Activated CD4-positive, alpha-beta T cell treated with anti-CD3 and anti-CD28 coated beads for 4 hours (primary cell): ENCODE measurements around the gene ZFP2.
"Not testable (repeated sequence)": the region's sequence is repeated elsewhere in the genome, so short reads cannot be mapped to it uniquely, and the experiment has no call there.

Experiments
- DNase-seq, 2 donors: peaks; one replicate each; pipeline ENCODE4 v3.0.0-alpha.2; 2020

ZFP2 gene

DNA sequence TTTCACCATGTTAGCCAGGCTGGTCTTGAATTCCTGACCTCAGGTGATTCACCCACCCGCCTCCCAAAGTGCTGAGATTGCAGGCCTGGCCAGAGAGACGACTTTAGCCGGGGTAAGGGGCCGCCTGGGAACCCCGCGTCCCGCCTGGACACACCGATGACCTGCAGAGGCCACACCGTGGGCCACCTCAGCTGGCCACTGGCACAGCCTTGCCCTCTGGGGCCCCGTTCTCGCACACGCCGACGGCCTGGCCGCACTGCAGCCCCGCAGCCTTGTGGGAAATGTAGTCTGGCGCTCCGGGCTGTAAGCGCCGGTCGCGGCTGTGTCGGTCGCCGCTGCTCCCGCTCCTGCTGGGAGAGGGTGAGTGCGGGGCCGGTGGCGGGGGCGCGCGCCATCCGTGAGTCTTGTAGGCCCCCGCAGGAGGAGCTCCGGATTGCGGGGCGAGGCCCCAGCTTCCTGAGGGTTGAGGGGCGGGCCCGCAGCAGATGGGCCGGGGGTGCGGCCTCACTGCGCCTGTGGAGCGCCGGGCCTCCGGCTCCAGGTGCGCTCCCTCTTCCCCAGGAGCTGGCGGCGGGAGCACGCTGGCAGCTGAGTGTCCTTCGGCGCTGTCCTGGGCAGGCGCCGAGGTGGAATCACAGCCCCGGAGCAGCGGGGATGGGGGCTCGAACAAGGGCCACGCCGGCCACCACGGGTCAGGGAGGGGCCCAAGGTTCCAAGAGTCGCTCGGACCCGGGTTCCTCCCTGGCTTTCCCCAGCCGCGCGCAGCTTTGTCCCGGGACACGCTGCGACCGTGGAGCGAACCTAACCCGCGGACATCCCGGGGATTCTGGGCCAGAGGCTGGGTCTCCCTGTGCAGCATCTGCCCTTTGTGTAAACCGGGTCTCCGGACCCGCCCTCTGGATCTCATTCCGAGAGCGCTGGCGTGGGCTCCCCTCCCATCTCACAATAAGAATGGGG, at the start of gene ZFP2:
Gene ZFP2 (plus strand): TSS at position 299 of the 957 bp plus-strand sequence. CDS start 35,401 bp downstream, outside the sequence.
- peak; percentile 7 to 18 for DNase-seq

- no peak for DNase-seq
Measured at GRCh38 chr5:178849316-178849715, 46.4 kb upstream of the ZFP2 start.

GRCh38 chr5:178851951-178852350, 43.8 kb upstream of the ZFP2 start:
- DNase-seq = no peak

DNA sequence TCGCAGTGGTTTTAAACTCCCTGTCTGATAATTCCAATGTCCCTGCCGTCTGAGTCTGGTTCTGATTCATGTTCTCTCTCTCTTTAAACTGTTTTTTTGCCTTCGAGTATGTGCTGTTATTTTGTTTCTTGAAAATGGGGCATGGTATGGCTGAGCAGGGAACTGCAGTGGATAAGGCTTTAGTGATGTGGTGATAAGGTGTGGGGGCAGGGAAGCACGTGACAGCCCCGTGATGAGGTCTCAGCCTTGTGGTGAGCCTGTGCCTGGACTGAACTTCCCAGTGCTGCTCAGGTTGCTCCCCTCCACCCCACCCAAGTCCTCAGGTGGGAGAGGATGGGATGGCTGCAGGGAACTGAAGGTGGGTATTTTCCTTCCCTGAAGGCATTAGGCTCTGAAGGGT, 41.4 kb upstream of the ZFP2 start:
- DNase-seq = no peak

- DNase-seq = peak; percentile 82 to 84
Measured at GRCh38 chr5:178859625-178860521, 35.8 kb upstream of the ZFP2 start, which contains the start of gene ZNF354B. Gene ZNF354B (plus strand): TSS chr5:178859953. CDS start chr5:178861048, 1,095 bp downstream.

DNA sequence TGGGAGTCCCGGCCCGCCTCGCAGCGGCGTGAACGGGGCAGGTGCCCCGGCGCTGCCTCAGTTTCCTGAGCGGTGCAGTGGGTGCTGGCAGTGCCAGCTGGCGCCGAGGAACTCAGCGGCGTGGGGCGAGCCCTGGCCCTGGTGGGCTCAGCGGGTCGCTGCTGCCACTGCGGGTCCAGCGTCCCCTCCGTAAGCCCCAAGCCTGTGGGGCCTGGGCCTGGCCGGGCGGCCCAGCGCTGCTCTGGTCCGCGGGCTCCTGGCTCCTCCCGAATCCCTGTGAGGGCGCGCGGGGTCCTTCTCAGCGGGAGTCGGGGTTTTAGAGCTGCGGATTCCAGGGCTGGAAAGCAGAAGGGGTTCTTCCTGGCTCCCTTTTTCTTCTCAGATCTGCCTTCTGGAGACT, 35.1 kb upstream of the ZFP2 start:
- not testable (repeated sequence) for DNase-seq

DNA sequence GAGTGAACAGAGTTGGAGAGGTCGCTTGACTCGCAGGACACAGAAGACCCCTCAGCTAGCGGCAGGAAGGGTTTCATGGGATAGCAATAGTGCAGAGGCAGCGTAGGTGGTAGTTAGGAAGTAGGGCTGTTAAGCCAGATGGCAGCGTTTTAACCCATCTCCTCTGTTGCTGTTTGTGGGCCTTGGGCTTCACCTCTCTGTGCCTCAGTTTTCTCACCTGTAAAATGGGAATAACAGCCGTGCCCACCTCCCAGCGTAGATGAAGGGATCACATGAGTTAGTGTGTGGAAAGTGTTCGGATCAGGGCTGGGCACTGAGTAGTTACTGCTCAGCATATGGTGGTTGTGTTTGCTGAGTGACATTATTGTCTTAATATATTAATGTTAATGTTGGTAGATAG, 34.1 kb upstream of the ZFP2 start:
- DNase-seq = no peak

- no peak for DNase-seq
Measured at GRCh38 chr5:178866946-178867345, 28.8 kb upstream of the ZFP2 start.

GRCh38 chr5:178869577-178869976, 26.1 kb upstream of the ZFP2 start:
- no peak for DNase-seq

DNA sequence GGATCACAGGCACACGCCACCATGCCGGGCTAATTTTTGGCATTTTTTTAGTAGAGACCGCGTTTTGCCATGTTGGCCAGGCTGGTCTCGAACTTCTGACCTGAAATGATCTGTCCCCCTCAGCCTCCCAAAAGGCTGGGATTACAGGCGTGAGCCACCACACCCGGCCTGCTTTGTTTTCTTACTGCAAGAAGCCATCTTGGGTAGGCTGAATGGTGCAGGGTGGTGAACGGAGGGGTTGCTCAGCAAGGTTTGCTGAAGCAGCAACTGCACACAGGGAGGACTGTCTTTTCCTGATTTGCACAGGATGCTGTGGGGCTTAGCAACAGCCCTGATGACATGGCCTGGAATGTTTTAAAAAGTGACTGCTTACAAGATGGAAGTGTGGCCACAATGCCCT, 25.3 kb upstream of the ZFP2 start:
- DNase-seq = no peak

GRCh38 chr5:178872302-178872701, 23.4 kb upstream of the ZFP2 start:
- DNase-seq = no peak

DNA sequence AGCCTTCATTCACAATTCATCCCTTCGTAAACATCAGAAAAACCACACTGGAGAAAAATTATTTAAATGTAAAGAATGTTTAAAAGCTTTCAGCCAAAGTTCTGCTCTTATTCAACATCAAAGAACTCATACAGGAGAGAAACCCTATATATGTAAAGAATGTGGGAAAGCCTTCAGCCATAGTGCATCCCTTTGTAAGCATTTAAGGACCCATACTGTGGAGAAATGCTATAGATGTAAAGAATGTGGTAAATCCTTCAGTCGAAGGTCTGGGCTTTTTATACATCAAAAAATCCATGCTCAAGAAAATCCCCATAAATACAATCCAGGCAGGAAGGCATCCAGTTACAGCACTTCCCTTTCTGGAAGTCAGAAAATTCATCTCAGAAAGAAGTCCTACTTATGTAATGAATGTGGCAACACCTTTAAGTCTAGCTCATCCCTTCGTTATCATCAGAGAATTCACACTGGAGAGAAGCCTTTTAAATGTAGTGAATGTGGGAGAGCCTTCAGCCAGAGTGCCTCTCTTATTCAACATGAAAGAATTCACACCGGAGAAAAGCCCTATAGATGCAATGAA, 12.5 kb upstream of the ZFP2 start:
- DNase-seq = not testable (repeated sequence)

GRCh38 chr5:178883815-178884430, 11.8 kb upstream of the ZFP2 start:
- no peak for DNase-seq

GRCh38 chr5:178899289-178899688, 3.6 kb downstream of the ZFP2 start:
- DNase-seq = no peak

- no peak for DNase-seq
Measured at GRCh38 chr5:178902849-178903248, 7.1 kb downstream of the ZFP2 start.

GRCh38 chr5:178931846-178932760, 36.4 kb downstream of the ZFP2 start:
- DNase-seq = no peak

DNA sequence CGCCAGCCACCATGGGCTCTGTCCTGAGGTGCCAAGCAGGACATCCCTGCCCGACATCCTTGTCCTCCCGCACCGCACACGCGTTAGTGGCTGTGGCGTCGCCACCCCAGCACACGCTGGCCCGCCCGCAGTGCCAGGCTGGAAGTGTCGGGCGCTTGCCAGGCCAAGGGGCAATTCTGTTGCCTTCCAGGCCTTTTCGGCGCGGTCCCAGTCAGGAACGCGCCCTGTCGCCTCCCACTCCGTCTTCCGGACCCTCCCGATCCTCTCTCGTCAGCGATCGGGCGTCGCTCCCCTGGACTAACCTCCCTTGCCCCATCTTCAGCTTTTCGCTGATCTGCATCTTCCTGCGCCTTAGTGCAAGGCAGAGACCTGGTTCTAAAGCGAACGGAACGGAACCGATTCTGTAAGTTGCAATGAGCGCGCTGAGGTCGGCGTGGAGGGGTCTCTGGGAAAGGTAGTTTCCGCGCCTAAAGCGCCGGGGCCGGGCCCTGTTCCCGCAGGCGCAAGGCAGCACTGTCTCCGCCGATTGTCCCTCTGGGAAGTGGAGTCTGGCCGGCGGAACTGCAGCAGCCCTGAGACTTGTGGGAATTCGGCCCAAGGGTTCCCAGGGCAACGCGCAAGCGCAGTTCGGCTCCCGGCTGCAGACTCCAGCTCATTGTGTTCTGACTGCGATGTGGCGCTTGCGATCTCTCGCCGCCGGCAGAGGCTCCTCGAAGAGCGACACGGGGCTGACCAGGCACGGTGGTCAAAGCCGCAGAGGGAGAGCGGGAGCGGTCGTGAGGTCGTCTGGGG, 45.1 kb downstream of the ZFP2 start, which contains the start of gene ZNF454:
Gene ZNF454 (plus strand): TSS at position 630 of the 792 bp plus-strand sequence. CDS start 1,594 bp downstream, outside the sequence.
- no peak for DNase-seq

DNA sequence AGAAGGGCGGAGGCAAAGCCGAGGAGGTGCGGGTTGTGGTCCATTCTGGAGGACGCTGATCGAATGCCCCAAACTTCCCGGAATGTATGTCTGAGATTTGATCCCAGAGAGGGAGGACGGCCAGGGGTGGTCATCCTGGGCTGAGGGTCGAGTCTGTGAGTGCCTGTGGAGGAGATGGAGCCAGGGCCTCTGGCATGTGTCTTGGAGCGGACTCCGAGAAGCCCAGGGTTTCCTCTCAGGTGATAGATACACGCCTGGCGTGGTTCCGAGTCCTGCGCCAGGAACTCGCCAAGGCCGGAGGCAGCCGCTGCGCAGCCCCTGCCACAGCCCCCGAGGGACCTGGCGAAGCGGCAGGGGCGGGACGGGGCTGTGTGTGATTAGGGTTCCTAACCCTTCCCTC, 45.6 kb downstream of the ZFP2 start:
- DNase-seq = no peak

DNA sequence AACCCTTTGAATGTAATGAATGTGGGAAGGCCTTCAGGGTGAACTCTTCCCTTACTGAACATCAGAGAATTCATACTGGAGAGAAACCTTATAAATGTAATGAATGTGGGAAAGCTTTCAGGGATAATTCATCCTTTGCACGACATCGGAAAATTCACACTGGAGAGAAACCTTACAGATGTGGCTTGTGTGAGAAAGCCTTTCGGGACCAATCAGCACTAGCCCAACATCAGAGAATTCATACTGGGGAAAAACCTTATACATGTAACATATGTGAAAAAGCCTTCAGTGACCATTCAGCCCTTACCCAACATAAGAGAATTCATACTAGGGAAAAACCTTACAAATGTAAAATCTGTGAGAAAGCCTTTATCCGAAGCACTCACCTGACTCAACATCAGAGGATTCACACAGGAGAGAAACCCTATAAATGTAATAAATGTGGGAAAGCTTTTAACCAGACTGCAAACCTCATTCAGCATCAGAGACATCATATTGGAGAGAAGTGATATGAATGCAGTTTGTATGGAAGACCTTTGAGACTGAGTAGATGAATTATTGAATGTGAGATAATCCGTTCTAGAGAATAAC, 69.8 kb downstream of the ZFP2 start:
- DNase-seq = no peak

GRCh38 chr5:178981381-178981780, 85.7 kb downstream of the ZFP2 start:
- DNase-seq = no peak
